Testis (tissue), 2 donors: Measurements from ENCODE around the gene ORMDL2.

Experiments
- POLR2A ChIP-seq: fragments of 450-650 bp; IDR thresholded peaks from one replicate; pipeline ENCODE4 v1.6.1; 2017; ENCODE audit warnings: antibody characterized with exemption, mild to moderate bottlenecking, moderate library complexity
- TF ChIP-seq, protein P1 (sequence below), 3 experiments: fragments of 450-650 bp in 2 of 3; fragments of 200-600 bp in 1 of 3; sonication (generic) in 1 of 3; IDR thresholded peaks; one replicate each; pipeline ENCODE4 v1.5.1; 2016 to 2019; ENCODE audit warnings: antibody characterized with exemption in 3 of 3, mild to moderate bottlenecking in 2 of 3, moderate library complexity in 1 of 3

DNA sequence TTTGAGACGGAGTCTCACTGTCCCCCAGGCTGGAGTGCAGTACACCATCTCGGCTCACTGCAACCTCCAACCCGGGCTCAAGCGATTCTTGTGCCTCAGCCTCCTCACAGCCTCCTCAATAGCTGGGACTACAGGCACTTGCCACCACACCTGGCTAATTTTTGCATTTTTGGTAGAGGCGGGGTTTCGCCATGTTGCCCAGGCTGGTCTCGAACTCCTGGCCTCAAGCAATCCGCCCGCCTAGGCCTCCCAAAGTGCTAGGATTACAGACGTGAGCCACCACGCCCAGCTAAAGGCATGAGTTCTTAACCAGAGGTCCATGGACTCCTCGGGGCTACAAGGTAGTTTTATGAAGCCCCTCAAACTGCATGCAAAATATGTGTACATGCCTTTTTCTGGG, 2.4 kb upstream of the ORMDL2 start:
- no peak for TF ChIP-seq POLR2A
- TF ChIP-seq, protein P1, sequence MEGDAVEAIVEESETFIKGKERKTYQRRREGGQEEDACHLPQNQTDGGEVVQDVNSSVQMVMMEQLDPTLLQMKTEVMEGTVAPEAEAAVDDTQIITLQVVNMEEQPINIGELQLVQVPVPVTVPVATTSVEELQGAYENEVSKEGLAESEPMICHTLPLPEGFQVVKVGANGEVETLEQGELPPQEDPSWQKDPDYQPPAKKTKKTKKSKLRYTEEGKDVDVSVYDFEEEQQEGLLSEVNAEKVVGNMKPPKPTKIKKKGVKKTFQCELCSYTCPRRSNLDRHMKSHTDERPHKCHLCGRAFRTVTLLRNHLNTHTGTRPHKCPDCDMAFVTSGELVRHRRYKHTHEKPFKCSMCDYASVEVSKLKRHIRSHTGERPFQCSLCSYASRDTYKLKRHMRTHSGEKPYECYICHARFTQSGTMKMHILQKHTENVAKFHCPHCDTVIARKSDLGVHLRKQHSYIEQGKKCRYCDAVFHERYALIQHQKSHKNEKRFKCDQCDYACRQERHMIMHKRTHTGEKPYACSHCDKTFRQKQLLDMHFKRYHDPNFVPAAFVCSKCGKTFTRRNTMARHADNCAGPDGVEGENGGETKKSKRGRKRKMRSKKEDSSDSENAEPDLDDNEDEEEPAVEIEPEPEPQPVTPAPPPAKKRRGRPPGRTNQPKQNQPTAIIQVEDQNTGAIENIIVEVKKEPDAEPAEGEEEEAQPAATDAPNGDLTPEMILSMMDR (IDR thresholded peaks at IDR 0.05), result no peak
